Stimulated activated CD4-positive, alpha-beta T cell treated with anti-CD3 and anti-CD28 coated beads, Interleukin-2, amount 100 ng/mL, for 4 hours (primary cell): ENCODE data around the gene CEP95.
"Not testable (repeated sequence)": the region's sequence is repeated elsewhere in the genome, so short reads cannot be mapped to it uniquely, and the experiment has no call there.

Experiments used
- DNase-seq: peaks from one replicate; pipeline ENCODE4 v3.0.0-alpha.2; 2020; ENCODE audit warnings: low read depth

CEP95 gene, protein sequence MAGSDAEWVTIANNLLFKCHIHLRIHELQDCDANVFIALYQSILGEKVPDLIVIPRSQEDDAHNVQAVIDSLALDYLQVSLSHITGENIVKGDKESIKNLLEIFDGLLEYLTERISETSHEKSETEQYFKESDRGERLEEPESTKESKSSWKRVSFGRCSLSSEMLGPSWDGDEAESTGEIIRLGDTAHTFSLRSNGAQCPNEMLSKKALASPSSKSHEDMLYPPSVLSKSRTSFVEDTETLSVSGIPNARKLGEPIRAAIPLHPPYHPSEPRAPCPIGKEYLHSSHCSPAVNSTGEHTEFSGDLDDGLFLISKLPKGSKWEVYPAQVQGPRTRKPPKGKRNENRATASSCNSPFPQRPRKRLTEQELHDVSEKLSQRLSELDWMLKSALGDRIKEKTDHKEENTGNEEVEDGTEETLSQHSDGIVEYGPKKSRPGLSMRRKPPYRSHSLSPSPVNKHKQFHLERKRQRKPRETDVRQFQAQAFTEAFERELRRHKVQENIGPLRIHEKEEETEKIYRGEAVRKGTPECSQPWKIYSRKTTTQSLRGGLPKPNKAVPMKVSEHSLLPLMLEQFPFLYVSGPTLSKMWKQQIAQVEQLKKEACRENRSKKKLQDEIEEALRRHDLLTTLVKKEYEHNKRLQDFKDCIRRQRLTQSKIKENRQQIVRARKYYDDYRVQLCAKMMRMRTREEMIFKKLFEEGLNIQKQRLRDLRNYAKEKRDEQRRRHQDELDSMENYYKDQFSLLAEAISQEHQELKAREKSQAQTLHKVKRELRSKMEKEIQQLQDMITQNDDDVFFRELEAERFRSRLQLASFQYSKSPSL

DNA sequence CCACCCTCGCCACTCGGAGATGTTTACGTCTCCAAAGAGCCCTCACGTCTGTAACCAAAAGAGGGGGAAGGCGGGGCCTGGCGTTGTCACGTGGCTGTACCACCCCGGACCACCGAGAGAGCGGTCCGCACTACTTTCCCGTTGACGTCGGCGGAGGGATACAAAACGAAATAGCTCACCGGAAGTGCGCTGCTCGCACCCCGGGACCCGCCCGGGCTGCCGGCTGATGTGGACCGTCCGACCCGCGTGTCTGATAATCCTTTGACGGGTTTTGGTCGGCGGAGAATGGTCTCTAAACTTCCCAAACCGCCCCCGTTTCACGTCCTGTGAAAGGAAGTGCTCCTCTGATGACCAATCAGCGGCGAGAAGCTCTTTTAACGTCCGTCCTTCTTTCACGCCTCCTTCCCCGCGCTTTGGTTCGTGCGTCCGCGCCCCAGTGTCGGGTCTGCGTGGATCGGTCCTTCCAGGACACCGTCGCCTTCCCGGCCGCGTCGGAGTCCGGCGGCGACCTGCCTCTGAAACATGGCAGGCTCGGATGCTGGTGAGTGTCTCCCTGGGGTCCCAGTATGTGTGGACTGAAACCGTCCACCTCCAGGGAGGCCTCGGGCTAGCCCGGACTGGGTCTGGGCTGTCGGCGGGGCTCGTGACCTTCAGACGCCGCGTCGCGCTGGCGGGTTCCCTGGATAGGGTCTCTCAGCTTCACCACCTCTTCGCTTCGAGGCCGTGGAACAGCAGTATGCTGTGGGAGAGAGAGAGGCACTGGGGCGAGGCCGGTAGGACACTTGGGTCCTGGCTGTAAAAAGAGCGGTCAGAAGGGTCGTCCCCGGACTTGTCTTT is at the start of gene CEP95:
CEP95 (plus strand) TSS at position 402 of the 837 bp plus-strand sequence; CDS start at position 523, 121 bp downstream.
- DNase-seq: peak; percentile 93

DNA sequence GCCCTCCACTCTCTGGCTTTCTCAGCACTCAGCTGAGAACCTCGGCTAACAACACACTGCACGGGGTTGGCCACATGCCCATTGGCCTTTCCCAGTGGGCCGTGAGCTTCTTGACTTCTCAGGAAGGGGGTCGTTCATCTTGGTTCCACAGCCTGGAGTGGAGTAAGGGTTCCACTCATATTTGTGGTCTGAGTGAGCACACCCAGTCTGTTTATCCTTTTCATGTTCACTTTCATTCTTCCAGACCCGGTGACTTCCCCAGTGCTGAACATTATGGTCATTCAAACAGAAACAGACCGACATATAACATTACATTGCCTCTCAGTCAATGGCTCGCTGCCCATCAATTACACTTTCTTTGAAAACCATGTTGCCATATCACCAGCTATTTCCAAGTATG is 49.6 kb upstream of the CEP95 start:
- no peak for DNase-seq

DNA sequence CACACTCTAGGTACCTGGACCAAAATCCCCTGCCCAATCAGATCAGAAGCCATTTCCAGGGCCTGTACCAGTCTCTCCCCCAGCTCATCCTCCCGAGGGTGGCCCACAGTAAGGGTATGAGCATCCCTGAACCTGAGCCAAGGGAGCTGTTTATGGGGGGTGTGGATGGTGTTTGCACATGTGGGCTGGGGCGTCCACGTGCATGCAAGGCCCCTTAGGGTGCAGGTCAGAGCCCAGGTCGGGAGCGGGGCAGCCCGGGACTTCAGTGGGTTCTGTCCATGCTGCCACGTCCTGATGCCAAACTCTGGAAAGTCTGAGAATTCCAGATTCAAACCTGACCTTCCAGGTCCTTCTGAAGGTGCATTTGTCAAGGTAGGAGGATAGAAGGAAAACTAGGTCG is 48.0 kb upstream of the CEP95 start:
- DNase-seq: no peak

DNA sequence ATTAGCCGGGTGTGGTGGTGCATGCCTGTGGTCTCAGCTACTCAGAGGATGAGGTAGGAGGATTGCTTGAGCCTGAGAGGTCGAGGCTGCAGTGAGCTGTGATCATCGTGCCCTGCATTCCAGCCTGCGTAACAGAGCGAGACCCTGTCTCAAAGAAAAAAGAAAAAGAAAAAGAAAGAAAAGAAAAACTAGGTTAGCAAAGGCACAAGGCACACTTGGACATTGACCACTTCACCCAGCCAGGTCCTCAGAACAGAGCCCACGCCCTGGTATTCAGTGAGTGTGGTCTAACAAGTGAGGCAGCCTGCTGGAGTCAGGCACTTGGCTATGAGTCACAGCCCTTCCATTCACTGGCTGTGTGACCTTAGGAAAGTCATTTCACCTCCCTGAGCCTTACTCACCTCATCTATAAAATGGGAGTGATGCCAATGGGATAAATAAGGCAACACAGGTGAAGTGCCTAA is 47.5 kb upstream of the CEP95 start:
- no peak for DNase-seq

GRCh38 chr17:64459818-64460217 is 47.0 kb upstream of the CEP95 start:
- not testable (repeated sequence) for DNase-seq

GRCh38 chr17:64460955-64461354 is 45.8 kb upstream of the CEP95 start:
- no peak for DNase-seq

- no peak for DNase-seq
Measured at GRCh38 chr17:64461788-64462187, 45.0 kb upstream of the CEP95 start.

GRCh38 chr17:64466019-64466735 is 40.6 kb upstream of the CEP95 start:
- DNase-seq: no peak

DNA sequence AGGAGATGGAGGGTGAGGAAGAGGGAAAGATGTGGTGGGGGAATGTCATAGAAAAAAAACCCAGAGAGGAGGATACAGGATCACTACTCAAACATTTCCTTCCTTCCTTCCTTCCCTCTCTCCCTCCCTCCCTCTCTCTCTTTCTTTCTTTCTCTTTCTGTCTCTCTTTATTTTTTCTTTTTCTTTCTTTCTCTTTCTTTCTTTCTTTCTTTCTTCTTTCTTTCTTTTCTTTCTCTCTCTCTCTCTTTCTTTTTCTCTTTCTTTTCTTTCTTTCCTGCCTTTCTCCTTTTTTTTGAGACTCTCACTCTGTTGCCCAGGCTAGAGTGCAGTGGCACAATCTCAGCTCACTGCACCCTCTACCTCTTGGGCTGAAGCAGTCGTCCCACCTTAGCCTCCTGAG is 39.9 kb upstream of the CEP95 start:
- DNase-seq: not testable (repeated sequence)

- DNase-seq: no peak
Measured at GRCh38 chr17:64470625-64471024, 36.2 kb upstream of the CEP95 start.

DNA sequence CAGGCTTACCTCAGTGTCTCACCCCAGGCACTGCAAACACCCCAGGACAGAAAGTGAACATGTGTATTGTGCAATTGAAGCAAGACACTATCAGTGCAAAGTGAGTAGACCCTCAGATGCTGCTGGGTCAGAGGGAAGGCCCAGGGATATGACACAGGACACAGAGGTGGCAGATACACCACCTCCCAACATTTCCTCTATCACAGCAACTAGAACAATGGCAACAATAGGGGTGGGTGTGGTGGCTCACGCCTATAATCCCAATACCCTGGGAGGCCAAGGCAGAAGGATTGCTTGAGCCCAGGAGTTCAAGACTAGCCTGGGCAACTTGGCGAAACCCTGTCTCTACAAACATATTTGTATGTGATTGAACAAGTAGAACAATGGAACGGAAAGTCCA is 35.3 kb upstream of the CEP95 start:
- no peak for DNase-seq

DNA sequence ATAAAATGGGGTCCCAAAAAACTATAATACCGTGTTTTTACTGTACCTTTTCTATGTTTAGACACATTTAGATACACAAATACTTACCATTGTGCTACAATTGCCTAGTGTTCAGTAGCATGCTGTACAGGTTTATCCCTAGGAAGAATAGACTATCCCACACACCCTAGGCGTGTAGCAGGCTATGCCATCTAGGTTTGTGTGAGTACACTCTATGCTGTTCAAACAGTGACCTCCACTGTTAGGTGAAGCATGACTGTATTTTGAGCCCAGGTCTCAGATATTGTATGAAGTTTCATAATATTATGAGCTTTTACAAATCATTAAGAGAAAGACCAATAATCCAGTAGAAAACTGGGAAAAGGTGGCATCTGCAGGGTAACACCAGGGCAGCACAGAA is 34.2 kb upstream of the CEP95 start:
- DNase-seq: no peak

DNA sequence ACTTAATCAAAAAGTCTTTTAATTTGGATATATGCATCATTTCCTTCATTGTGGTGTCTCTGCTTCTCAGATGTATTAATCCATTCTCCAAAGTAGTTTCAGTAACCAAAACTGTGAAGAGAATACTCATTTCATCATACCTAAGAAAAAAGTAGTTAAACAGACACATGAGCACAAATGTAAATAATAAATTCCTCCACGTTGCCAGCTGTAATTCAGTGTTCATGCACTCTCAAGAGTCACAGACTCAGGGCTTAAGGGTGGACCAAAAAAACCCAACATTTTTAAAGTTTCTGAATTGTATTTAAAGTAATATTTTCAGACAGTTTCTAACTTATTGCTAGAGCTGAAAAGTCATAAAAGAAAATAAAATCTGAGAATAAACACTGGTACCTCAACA is 28.9 kb upstream of the CEP95 start:
- no peak for DNase-seq

DNA sequence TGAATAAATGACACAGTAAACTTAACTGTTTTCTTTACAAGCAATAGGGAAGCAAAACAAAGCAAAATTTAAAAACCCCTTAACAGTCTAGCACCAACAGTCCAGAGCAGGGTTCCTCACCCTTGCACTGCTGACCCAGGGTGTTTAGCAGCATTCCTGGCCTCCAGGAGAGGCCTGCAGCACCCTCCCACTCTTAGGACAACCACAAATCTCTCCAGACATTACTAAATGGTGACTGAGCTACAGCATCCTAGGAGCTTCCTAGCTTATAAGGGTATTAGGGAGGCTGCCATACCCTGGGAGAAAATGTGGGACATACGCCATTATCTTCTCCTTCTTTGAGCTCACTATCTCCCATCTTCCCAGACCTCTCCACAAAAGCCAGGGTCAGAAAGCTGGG is 25.8 kb upstream of the CEP95 start:
- no peak for DNase-seq

- no peak for DNase-seq
Measured at GRCh38 chr17:64484380-64484779, 22.4 kb upstream of the CEP95 start.

DNA sequence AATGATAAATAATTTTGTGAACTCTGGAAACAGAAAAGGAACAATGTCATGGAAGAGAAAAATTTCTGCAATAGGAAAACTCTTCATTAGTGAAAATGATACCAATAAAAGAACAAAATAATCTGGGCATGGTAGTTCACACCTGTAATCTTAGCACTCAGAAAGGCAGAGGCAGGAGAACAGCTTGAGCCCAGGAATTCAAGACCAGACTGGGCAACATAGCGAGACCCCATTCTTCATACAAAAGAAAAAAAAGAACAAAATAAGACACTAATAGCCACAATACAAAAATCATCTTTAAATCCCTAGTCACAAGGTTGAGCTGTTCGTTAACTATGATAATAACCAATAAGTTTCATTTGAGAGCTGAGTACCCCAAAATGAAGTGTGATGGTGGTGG is 18.5 kb upstream of the CEP95 start:
- no peak for DNase-seq

- no peak for DNase-seq
Measured at GRCh38 chr17:64491034-64491860, 15.5 kb upstream of the CEP95 start.

DNA sequence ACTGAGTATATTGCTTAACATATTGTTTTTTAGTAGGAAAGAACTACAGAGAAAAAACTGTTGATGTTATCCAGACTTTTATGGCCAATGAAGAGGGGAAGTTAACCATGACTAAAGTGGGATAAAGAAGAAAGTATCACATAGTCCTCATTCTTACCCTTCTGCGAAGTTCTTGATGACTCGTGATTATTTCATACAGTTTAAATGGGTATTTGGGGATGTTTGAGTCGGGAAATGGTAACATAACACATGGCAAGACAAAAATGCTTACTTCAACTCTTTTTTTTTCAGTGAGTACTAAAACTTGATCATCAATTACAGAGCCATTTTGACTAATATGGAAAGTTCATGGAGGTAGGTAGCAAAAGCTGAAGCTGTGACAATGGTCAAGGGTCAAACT is 14.8 kb upstream of the CEP95 start:
- no peak for DNase-seq

DNA sequence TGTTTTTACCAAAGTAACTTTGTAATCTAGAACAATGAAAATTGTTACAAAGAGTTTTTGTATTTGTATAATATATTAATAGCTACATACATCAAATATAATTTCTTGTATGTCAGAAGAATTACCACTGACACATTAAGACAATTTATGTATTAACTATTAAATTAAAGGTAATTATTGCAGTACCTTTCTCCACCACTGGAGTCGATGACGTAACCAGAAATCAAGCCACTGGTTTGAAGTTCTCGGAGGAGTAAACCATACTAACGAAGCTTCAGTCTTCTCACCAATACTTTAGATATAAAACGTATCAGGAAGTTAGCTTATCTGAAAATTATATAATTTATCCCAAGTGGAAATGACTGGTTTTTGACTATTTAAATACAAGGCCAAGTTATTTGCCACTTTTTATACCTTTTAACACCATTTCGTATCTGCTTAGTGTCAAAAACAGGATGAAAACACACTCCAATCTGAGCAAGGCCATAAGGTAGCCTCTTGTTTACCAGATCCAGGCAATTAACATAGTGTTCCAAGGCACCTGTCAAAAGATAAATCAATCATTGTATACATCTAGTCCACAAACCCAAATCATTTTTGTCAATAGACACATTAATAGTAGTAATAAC is 14.2 kb upstream of the CEP95 start:
- no peak for DNase-seq

GRCh38 chr17:64494121-64494520 is 12.7 kb upstream of the CEP95 start:
- no peak for DNase-seq
